CD4-positive, alpha-beta T cell treated with Interleukin-15 for 1 hour (primary cell): ENCODE data around the gene PDE8B.
"Not testable (repeated sequence)": the region's sequence is repeated elsewhere in the genome, so short reads cannot be mapped to it uniquely, and the experiment has no call there.

ENCODE experiments used
- DNase-seq: peaks from one replicate; pipeline ENCODE4 v3.0.0-alpha.2; 2020

PDE8B gene

DNA sequence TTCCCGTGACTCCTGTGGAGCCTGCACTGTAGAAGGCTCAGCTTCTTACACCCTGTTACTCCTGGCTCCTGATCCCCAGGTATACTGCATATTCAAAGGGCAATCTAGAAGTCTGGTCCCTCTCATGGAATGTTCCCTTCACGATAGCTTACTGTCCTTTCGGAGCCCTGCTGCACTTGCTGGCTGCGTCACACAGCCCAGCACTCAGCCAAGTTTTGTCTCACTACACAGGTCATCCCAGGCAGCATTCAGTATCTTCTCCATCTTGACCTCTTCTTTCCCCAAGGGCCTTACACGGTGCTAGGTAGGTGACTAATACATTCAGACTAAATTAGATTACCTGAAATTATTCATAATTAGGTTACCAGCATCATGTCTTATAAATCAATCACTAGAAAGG, 157.9 kb downstream of the PDE8B start:
- no peak for DNase-seq

DNA sequence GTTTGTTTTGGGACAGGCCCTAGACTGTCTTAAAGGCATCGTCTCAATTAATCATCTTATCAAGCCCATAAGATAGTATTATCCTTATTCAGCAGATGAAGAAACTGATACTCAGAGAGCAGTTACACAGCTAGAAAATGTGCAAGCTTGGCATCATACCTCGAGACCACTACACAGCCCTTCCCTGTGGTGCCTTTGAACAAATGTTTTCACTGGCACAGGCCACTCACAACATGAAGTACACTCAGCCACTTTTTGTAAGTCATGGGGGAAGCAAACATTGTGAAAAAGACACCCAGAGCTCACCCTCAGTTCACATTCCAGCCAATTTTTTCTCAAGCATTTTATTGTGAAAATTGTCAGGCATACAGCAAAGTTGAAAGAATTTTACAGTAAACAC, 159.1 kb downstream of the PDE8B start:
- DNase-seq = no peak

DNA sequence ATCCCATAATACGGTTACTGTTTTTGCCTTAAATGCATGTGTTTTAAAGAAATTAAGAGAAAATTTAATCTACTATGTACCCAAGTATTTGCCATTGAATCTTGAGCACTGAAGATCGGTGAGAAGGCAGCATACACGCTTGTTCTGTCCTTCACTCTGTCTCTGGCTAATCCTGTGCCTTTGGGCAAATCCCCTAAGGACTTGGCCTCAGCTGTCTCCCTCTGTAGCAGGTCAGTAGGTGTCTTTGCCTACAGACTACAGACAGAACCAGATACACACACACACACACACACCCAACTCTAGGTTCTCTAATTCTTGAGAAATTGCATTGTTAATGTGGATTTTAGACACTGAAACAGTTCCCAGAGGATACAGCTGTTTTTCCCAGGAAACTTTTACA, 164.2 kb downstream of the PDE8B start:
- DNase-seq = no peak

DNA sequence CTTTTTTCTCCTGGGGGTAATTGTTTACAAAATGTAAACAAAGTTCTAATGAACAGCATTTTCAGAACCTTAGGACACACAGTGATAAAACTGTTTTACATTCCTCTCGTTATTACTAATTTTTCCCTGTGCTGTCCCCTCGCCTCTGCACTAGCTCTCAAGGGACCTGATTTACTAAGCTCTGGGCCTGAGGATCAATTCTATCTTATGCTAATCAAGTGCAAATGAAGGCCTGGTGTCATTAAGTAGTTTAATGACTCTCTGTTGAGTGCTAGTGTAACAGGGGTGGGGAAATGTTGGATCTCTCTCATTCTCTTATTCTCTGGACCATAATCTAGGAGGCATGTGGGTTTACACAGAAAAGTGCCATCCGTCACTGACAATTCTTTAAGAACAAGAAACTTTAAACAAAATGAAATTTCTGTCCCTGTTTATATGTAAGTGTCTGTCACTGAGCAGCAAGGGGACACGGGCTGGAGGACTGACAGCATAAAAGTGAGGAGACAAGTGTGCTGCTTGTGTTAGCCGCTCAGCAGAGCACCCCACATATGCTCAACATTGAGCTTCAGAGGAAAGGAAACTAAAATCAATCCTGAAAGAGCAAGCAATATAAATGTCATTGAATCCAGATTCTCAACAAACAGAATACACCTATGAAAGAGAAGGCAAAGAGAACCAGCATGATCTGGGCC, 166.3 kb downstream of the PDE8B start:
- DNase-seq = no peak

DNA sequence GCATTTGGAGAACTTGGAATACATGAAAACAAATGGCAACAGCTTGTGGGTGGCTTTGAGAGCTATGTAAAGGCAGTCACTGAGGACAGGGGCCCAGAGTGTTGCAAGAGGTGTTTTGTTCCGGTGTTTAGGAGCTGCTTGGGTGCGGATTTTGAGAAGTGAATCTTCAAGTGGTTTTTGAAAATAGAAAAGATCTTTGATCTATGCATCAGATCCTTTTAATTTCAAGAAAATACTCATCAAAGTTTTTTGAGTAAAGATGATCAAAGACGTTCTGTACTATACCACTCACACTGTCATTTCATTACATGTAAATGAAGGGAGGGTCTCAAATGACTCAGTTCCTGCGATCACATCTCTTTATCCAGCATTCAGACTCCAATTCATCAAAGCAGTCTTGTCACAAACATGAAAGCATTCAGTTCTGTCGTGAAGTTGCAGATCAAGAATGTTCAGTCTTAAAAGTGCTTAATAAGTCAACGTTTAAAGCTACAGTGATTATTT, 169.1 kb downstream of the PDE8B start:
- no peak for DNase-seq

DNA sequence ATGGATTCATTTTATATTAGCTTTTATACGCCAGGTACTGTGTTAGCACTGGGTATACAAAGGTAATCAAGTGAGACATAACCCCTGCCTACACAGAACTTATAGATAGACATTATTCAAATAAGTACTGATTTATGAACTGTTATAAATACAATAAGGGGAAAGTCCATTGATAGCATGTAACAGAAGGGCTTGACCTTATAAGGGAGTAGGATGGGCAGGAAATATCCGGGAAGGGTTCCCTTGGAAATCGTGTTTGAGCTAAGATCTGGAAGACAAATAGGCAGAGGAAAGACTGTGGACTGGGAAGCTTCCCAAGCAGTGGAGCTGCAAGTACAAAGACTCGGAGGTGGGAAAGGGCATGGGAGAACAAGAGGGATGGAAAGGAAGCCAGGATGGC, 170.2 kb downstream of the PDE8B start:
- DNase-seq = no peak

DNA sequence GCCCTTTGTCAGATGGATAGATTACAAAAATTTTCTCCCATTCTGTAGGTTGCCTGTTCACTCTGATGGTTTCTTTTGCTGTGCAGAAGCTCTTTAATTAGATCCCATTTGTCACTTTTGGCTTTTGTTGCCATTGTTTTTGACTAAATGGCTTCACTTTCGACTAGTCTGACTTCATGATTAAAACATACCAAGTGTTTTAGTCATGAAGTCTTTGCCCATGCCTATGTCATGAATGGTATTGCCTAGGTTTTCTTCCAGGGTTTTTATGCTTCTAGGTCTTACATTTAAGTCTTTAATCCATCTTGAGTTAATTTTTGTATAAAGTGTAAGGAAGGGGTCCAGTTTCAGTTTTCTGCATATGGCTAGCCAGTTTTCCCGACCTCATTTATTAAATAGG, 172.9 kb downstream of the PDE8B start:
- DNase-seq = not testable (repeated sequence)

DNA sequence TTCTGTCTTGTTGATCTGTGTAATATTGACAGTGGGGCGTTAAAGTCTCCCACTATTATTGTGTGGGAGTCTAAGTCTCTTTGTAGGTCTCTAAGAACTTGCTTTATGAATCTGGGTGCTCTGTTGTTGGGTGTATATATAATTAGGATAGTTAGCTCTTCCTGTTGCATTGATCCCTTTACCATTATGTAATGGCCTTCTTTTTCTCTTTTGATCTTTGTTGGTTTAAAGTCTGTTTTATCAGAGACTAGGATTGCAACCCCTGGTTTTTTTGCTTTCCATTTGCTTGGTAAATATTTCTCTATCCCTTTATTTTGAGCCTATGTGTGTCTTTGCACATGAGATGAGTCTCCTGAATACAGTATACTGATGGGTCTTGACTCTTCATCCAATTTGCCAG, 175.9 kb downstream of the PDE8B start:
- not testable (repeated sequence) for DNase-seq

DNA sequence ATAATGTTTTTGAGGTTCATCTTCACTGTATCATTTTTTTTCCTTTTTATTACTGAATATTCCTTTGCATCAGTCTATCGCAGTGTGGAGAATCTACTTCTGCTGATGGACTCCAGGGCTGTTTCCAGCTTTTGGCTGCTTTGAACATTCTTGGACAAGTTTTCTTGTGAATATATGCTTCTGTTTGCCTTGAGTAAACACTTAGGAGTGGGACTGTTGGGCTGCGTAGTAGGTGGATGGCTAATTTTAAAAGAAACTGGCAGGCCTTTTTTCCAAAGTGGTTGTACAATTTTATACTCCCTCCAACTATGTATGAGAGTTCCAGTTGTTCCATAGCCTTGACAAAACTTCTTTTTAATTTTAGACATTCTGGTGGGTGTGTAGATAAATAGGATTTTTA, 179.3 kb downstream of the PDE8B start:
- no peak for DNase-seq

DNA sequence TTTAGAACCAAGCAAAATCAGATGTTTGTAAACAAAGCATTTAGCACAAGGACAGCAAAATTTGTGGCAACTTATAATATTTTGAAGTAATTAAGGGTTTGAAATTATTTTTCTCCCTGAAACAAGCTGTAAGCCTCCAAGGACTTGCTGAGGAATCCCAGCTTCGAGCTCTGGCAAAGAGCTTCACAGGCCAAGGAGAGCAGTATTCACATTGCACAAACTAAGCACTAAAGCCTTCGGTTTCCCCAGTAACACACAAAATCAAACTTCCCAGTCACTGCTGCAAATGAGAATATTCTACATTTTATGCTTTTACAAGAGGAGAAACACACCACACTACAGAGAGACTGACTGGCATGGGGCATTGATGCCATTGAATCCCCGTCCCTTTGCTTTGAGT, 179.7 kb downstream of the PDE8B start:
- DNase-seq = no peak

DNA sequence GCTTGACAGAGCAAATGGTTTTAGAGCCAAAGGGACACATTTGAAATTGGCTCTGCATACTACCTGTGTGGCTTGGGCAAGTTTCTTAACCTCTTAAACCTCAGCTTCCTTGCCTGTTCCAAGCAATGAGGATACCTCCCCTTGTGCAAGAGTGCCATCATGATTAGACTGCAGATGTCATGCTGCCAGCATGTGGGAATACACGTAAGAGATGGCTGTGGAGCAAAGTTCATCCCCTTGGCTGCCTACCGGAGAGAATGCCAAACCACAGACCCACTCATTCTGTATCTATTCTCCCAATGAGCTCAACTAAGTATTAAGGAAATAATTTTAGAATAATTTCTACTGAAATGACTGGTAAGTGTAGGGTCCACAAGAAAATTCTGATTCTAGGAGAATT, 180.3 kb downstream of the PDE8B start:
- DNase-seq = no peak

DNA sequence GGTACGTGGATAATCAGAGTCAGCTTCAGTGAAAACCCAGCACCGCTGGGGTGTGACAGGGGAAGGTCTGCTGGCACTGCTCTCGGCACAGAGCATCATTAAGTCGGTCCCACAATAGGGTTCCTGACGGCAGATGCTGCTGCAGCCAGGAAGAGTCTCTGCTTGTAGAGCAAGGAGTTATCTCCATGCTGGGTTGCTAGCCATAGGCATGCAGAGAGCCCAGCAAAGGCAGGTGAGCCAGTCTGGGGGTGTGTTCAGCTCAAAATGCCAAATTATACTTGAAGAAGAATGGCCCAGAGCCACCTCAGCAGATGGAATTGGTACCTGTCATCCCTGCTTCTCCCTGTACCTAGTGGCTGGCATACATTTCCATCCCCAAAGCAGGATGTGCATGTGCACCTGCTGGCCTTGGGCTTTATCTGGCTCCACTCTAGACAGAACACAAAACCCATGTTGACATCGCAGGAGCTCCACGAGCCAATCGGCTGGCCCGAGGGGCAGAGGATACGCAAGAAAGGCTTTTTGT, 180.8 kb downstream of the PDE8B start:
- DNase-seq = no peak

DNA sequence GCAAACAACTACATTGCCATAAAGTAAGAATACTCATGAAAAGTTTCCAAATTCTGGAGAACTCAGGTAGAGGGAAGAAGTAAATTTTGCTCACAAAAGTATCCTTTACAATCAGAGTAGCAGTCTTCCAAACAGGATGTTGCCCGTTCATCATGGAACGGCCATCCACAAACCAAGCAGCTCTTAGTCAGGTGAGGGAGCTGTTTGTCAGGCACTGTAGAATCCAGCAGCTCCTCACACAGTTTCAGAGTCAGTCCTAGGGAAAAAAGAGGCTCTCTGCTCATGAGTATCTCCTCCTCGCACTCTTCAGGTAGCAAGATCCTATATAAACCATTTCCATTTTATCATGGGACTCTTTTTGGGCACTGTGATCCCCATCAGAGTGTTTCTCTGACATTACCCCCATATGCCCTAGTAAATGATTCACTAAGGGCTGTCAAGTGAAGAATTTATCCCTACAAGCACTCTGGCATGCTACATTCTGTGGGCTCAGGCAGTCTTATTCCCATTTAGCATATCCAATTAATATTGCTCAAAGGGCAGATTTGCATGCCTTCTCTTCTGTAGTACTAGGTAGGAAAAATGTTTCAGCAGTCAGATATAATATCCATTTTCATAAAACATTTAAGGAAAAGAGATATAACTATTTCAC, 183.7 kb downstream of the PDE8B start:
- DNase-seq = no peak

DNA sequence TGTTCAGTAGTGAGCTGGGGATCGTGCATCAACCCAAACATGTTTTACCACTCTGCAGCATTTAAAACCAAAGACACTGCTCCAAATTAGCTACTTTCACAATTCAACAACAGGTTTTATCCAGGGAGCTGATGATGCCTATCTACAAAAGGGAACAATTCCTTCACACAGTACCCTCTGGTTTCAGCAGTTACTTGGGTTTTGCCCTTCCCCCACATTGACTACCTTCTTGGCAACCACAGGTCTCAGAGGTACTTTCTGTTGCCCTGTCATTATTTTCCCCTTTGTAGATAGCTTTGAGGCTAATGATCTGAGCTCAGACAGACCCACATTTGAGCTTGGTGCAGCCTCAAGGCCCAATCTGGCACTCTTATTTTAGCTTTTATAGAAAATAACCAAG, 185.5 kb downstream of the PDE8B start:
- no peak for DNase-seq

DNA sequence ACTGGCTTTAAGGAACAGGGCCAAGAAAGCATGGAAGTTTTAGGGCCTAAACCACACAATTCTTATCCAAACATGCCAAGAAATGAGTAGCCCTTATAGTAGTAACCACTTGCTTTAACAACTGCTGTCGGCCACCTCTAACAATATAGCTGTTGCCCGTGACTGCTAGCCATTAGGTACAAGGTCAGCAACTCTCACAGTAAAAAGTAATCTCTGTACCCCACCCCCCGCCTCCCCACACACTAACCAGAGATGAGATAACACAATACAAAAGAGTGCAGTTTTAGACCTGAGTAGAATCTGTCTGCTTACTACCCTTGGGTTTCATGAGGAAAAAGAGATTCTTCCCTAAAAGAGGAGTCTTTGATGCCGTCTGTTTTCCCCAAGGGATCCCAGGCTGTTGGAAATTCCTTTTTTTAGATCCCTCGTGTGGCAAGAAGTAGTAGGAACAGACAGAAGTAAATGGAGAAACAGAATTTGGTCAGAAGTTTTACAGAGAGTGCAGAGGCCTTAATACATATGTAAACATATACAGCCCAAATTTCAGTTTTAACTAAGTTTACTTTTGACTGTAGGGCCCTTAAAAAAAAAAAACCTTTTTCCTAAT, 187.3 kb downstream of the PDE8B start:
- DNase-seq = no peak

DNA sequence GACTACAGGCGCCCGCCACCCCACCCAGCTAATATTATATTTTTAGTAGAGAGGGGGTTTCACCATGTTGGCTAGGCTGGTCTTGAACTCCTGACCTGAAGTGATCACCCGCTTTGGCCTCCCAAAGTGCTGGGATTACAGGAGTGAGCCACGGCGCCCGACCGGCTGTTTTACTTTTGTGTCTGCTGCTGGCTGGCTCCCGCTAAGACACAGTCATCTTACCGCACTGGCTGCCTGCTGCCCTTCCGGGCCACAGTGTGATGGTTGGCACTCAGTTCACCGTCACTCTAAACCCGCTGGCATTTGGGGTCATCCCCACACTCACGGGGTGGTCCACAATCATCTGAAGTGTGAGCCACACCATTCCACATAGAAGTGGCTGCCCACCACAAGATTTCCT, 188.0 kb downstream of the PDE8B start:
- DNase-seq = no peak

DNA sequence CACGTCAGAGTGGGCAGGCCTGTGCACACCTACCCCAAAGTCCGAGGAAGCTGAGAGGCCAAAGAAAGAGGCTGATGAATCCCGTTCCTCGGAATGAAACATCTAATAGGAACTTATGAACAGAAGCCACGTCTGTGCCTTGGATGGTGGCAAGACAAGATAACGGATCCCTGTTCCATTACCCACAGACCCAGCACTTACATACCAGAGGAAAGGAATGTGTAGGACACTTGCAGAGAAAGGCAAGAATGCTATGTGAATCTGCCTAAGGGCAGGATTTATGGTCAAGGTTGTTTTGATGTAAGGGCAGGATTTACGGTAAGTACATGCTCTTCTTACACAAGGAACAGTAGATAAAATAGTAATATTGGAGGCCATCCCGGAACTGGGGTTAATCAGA, 188.4 kb downstream of the PDE8B start:
- no peak for DNase-seq

DNA sequence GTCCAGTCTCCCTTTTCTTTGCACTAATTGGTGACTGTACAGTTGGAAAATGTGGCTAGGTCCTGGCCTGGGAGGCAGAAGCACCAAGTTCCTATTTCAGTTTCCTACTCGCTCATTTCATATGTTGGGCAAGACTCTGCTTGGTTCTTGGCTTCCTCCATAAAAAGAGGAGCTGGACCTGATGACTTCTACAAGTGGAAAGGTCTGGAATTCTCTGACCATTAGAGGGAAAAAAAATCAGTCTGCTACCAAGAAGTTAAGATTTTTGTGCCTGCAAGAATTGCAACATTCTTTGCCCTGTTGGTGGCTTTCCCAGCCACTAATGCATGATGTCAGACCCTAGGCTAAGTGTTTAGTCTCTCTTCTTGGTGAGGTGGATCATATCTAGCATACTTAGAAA, 190.2 kb downstream of the PDE8B start:
- no peak for DNase-seq

DNA sequence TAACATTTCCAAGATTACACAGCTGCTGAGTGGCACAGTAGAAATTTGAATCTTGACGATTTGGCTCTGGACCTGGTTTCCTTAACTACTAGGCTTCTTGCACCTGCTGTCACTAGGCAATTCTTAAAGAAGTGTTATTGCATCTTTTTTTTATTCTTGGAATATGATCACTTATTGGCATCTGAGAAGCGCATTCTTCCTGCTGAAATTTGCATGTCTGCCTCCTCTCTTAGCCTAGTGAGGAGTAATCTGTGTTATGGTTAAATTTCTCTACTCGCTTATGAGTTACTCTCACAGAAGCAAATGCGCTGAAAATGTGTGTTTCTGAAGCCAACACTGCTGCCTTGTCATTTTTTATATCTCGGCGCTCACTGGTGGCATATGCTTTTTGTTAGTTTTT, 192.3 kb downstream of the PDE8B start:
- DNase-seq = no peak

DNA sequence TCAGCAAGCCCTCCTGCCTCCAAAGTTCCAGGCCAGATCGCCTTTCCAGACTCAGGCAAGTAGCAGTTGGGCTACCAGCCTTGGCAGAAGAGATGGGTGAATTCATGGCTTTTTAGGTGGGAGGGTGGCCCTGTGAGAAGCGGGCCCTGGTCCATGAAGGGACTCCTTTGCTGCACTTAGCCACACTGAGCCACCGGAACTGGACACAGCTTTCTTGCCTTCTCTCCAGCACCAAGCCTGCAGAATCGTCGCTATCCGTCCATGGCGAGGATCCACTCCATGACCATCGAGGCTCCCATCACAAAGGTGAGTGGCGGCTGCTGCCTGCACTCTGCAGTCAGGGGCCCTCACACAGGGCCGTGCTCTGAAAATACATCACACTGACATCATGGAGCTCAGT, 196.7 kb downstream of the PDE8B start:
- DNase-seq = no peak

DNA sequence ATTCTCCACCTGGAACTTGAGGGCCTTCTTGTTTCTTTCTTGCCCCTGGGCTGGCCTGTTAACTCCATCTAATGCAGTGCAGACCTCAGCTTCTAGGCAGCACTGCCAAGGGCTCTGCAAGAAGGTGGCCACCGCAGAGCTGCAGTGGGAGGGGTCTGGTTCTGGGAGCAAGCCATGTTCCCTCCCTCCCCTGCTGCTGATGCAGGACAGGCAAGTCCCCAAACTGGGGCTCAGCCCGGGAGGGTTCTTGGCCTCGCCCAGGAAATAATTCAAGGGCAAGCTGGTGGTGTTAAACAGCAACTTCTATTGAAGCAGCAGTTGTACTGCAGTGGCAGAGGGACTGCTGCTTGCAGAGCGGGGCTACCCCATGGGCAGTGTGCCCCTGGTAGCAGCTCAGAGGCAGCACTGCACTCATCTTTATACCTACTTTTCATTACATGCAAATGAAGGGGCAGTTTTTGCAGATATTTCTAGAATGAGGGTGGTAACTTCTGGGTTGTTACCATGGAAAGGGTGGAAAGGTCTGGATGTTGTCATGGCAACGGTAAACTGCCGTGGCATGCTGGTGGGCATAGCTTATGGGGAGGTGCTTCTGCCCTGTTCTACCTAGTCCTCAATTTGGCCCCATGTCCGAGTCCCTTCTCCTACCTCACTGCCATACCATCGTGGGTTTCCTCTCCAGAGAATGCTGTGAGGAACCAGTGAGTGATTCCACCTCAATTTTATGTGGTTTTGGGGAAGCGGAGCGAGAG, 199.6 kb downstream of the PDE8B start:
- no peak for DNase-seq

DNA sequence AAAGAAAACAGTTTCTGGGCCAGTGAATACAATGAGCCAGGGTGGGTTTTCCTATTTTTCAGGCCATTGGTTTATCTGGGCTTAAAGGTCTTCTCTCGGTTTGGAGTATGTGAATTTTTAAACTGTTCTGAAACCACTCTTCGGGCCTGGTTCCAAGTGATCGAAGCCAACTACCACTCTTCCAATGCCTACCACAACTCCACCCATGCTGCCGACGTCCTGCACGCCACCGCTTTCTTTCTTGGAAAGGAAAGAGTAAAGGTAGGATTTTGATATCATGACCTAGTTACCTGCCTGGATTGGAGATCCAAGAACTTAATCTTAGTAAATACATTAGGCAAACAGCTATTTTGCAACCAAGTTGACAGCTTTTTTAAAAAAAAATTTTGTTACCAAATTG, 202.6 kb downstream of the PDE8B start:
- no peak for DNase-seq

DNA sequence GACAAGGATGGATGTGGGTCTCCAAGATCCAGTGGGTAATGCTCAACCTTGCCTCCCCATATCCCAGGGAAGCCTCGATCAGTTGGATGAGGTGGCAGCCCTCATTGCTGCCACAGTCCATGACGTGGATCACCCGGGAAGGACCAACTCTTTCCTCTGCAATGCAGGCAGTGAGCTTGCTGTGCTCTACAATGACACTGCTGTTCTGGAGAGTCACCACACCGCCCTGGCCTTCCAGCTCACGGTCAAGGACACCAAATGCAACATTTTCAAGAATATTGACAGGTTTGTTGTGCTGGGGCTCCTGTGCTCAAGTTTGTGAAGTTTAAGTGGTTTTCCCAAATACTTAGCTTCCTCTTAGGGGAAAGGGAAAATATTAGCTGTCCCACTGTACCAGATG, 207.7 kb downstream of the PDE8B start:
- no peak for DNase-seq
